Chondrocyte (in vitro differentiated cells): ENCODE results near the gene FA2H. TPM values are rescaled to one million over a fixed set of nuclear protein-coding genes. Genes with fewer than 3 reads are reported as not detected.

Experiments used
- DNase-seq: peaks from one replicate; pipeline ENCODE4 v3.0.0; 2021; ENCODE audit warnings: mixed read lengths, low spot score
- H3K27ac Mint-ChIP-seq: one replicate; pipeline ENCODE4 v1.8.0; 2021; ENCODE audit warnings: mild to moderate bottlenecking, moderate library complexity, mixed read lengths; ENCODE audit not compliant: unreplicated experiment
- H3K27me3 Mint-ChIP-seq: 2 replicates; pipeline ENCODE4 v1.8.0; 2021; ENCODE audit warnings: low read depth, mixed read lengths
- H3K36me3 Mint-ChIP-seq: 2 replicates; pipeline ENCODE4 v1.8.0; 2021; ENCODE audit warnings: low read depth, mixed read lengths
- H3K4me1 Mint-ChIP-seq: 2 replicates; pipeline ENCODE4 v1.8.0; 2021; ENCODE audit warnings: low read depth, mild to moderate bottlenecking, mixed read lengths
- H3K4me3 Mint-ChIP-seq: one replicate; pipeline ENCODE4 v1.8.0; 2021; ENCODE audit warnings: mild to moderate bottlenecking, moderate library complexity, mixed read lengths; ENCODE audit not compliant: unreplicated experiment
- H3K9me3 Mint-ChIP-seq: 2 replicates; pipeline ENCODE4 v1.8.0; 2021; ENCODE audit warnings: low read depth, mixed read lengths
- total RNA-seq: library from RNA; stranded (reverse); gene quantifications from 3 replicates; pipeline ENCODE4 v1.2.1, GENCODE V29; 2021
- TF ChIP-seq, protein P1 (sequence below): fragments of 200-600 bp; sonication (generic); IDR thresholded peaks from 2 replicates; pipeline ENCODE4 v1.5.0; 2021; ENCODE audit warnings: antibody characterized with exemption, mild to moderate bottlenecking, moderate library complexity

FA2H gene
- total RNA-seq, 1 donor from 2014 or later = not detected

GRCh38 chr16:74721716-74722115, 52.9 kb downstream of the FA2H start:
- Mint-ChIP-seq H3K27me3 (peaks cover 3% of the 10 kb centered on the region), H3K4me1 (peaks cover 19% of the 10 kb centered on the region), H3K4me3 (no peak overlapping the region), H3K36me3 (no peaks in the 10 kb centered on the region), H3K9me3 (peaks cover 3% of the 10 kb centered on the region), H3K27ac (no peak overlapping the region)
- DNase-seq = no peak
- TF ChIP-seq, protein P1, sequence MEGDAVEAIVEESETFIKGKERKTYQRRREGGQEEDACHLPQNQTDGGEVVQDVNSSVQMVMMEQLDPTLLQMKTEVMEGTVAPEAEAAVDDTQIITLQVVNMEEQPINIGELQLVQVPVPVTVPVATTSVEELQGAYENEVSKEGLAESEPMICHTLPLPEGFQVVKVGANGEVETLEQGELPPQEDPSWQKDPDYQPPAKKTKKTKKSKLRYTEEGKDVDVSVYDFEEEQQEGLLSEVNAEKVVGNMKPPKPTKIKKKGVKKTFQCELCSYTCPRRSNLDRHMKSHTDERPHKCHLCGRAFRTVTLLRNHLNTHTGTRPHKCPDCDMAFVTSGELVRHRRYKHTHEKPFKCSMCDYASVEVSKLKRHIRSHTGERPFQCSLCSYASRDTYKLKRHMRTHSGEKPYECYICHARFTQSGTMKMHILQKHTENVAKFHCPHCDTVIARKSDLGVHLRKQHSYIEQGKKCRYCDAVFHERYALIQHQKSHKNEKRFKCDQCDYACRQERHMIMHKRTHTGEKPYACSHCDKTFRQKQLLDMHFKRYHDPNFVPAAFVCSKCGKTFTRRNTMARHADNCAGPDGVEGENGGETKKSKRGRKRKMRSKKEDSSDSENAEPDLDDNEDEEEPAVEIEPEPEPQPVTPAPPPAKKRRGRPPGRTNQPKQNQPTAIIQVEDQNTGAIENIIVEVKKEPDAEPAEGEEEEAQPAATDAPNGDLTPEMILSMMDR = no peak

DNA sequence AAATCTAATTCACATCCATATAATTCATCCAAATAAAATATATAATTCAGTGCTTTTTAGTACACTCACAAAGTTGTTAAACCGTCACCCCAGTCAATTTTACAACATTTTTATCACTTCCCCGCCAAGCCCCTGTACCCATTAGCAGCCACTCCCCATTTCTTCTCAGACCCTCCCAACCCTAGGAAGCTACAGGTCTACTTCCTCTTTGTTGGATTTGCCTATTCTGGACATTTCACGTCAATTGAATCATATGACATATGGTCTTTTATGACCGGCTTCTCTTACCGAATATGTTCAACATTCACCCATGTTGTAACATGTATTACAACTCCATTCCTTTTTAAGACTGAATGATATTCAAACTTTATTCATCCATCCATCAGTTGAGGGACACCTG, 54.0 kb downstream of the FA2H start:
- TF ChIP-seq, protein P1 = no peak
- H3K27me3 Mint-ChIP-seq = peaks cover 3% of the 10 kb centered on the region
- H3K4me3 Mint-ChIP-seq = no peak overlapping the region
- H3K4me1 Mint-ChIP-seq = peaks cover 14% of the 10 kb centered on the region
- H3K9me3 Mint-ChIP-seq = no peaks in the 10 kb centered on the region
- no peaks in the 10 kb centered on the region for H3K36me3 Mint-ChIP-seq
- DNase-seq = no peak
- H3K27ac Mint-ChIP-seq = no peak overlapping the region

DNA sequence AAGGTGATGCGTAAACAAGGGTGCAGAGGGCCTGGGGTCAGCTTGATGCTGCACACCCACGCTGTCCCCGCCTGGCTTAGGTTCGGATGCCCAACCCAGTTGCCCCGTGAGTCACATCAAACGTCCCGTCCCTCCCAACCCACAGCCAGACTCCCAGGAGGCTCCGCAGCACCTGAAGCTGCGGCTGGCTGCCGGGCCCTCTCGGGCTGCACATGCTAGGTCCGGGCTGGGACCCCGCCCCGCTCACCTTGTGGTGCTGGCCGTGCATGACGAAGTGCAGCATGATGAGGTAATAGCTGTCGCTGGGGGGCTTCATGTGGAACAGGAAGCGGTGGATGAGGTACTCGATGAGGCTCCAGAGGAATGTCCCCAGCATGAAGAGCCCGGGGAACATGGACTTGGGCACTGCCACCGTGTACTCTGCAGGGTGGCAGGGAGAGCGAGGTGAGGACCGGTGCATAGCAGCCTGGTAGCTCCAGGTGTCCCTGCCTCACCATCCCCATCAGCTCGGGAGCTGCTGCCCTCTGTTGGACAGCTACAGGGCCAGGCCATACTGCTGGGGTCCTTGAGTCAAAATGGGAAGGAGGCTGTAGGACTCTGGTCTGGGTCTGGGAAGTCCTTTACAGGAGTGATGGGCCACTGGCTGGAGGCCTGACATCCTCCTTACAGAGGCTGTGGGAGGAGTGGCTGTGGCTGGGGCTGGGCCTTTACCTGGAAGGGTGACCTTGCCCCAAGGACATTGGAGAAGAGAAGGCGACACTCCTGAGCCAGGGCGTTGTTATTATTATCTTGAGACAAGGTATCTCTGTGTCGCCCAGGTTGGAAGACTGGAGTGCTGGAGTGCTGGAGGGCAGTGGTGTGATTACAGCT, 55.6 kb downstream of the FA2H start:
- no peaks in the 10 kb centered on the region for H3K4me1 Mint-ChIP-seq
- no peak overlapping the region for H3K4me3 Mint-ChIP-seq
- no peaks in the 10 kb centered on the region for H3K9me3 Mint-ChIP-seq
- no peak for DNase-seq
- no peaks in the 10 kb centered on the region for H3K36me3 Mint-ChIP-seq
- H3K27me3 Mint-ChIP-seq = peaks cover 3% of the 10 kb centered on the region
- TF ChIP-seq, protein P1 = no peak
- H3K27ac Mint-ChIP-seq = no peak overlapping the region

DNA sequence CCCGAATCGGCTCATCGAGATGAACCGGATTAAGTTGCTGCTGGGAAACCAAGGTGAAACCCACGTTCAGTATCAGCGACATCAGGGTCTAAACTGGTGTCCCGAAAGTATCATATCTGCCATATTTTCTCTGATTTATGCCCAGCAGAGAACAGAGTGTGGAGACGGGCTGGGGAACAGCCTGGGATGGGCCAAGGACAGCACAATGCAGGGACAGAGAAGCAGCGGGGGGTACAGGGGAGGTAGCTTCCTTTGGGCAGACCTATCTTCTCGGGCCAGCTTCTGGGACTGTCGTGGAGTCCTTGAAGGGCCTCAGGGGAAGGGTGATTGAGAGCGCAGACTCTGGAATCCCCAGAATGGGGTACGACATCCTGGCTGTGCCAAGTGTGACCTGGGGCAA, 56.5 kb downstream of the FA2H start:
- no peak for DNase-seq
- TF ChIP-seq, protein P1 = no peak
- no peak overlapping the region for H3K4me3 Mint-ChIP-seq
- no peaks in the 10 kb centered on the region for H3K9me3 Mint-ChIP-seq
- peaks cover 3% of the 10 kb centered on the region for H3K27me3 Mint-ChIP-seq
- no peaks in the 10 kb centered on the region for H3K4me1 Mint-ChIP-seq
- H3K36me3 Mint-ChIP-seq = no peaks in the 10 kb centered on the region
- H3K27ac Mint-ChIP-seq = no peak overlapping the region

GRCh38 chr16:74717367-74717766, 57.3 kb downstream of the FA2H start:
- H3K4me3 Mint-ChIP-seq = no peak overlapping the region
- no peaks in the 10 kb centered on the region for H3K36me3 Mint-ChIP-seq
- no peak for DNase-seq
- H3K27me3 Mint-ChIP-seq = peaks cover 3% of the 10 kb centered on the region
- no peak overlapping the region for H3K27ac Mint-ChIP-seq
- TF ChIP-seq, protein P1 = no peak
- H3K4me1 Mint-ChIP-seq = no peaks in the 10 kb centered on the region
- H3K9me3 Mint-ChIP-seq = no peaks in the 10 kb centered on the region
